Activated T-cell treated with anti-CD3 and anti-CD28 coated beads, Interleukin-2, amount 50 U/mL, for 48 hours (primary cell): ENCODE data around the gene APOF.
"Not testable (repeated sequence)": the region's sequence is repeated elsewhere in the genome, so short reads cannot be mapped to it uniquely, and the experiment has no call there.

Experiments
- DNase-seq, 2 experiments: peaks; one replicate each; pipeline ENCODE4 v3.0.0-alpha.2; 2020

Gene APOF

DNA sequence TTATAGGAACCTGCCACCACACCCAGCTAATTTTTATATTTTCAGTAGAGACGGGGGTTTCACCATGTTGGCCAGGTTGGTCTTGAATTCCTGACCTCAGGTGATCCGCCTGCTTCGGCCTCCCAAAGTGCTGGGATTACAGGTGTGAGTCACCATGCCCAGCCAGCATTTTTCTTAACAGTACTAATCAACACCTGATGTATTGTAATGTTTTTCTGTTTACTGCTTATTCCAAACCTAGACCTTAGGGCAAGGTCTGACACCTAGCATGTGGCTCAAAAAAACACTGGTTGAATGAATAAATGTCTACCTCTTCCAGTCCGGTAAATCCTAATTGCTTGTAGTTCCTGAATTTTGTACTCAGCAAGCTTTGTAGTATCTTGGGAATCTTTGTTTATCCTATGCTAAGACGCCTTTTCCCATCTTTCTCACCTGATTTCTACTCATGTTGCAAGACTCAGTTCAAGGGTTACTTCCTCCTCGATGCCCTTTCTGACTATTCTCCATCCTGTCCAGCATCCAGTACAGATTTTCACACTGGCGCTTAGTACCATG, 31.6 kb downstream of the APOF start:
- no peak for DNase-seq

DNA sequence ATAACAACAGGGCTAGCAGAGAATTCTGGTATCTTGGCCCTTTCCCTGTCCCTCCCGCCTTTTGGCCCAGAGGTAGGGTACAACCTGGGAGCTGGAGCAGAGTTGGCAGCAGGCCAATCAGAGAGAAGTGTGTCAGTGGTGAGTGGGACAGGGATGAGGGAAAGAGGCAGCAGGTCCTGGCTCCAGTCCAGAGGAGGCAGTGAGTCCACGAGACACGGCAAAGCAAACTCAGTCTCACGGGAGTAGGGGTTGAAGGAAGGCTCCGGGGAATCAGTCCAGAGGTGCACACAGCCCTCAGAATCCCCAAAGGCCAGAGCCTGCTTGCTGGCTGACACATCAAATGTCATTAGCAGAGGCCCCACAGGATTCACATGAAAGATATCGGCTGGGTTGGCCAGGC, 36.1 kb downstream of the APOF start:
- DNase-seq = no peak

DNA sequence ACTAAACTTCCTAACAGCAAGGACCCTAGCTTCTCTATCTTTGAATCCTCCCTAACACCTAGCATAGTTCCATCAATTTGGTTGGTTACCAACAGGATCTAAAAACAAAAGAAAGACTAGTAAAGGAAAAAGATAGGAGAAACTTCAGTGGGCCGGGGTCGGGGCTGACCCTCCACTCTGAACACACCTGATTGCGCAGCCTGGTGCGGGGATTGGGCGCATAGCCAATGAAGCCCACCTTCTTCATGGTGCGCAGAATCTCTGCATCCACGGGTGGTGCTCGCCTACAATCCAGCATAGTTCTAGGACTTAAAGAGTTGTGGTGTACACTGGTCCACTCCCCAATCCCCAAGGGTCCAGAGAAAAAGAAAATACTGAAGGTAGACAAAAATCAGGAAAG, 36.5 kb downstream of the APOF start:
- no peak for DNase-seq

DNA sequence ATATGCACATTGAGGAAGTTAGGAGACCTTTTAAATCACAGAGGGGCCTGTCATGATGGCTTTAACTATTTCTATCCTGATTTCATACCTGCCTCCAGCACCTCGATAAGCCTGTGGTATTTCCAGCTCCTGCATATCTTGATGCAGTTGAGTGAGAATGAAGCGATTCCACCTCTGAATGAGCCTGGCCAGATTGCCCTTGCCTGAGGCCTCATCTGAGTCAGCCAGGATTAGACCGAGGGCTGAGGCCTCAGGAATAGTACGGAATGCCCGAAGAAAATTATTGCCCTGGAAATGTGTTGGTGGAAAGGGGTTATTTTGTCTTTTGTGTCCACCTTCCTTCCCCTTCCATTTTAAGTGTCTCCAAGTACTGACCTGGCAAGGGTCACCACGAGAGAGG, 38.5 kb downstream of the APOF start:
- no peak for DNase-seq

DNA sequence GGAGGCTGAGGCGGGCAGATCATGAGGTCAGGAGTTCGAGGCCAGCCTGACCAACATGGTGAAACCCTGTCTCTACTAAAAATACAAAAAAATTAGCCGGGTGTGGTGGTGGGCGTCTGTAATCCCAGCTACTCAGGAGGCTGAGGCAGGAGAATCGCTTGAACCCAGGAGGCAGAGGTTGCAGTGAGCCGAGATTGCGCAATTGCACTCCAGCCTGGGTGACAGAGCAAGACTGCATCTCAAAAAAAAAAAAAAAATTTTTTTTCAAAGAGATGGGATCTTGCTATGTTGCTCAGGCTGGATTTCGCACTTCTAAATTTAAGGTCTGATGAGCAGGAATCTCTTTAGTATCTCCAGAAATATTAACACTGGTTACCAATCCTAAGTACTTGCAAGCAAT, 41.0 kb downstream of the APOF start:
- DNase-seq = not testable (repeated sequence)

DNA sequence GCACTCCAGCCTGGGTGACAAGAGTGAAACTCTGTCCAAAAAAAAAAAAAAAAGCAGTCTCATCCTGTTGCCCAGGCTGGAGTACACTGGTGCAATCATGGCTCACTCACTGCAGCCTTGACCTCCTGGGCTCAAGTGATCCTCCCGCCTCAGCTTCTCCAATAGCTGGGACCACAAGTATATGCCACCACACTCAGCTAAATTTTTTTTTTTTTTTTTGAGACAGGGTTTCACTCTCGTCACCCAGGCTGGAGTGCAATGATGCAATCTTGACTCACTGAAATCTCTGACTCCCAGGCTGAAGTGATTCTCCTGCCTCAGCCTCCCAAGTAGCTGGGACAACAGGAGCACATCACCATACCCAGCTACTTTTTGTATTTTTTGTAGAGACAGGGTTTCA, 41.6 kb downstream of the APOF start:
- DNase-seq = no peak

DNA sequence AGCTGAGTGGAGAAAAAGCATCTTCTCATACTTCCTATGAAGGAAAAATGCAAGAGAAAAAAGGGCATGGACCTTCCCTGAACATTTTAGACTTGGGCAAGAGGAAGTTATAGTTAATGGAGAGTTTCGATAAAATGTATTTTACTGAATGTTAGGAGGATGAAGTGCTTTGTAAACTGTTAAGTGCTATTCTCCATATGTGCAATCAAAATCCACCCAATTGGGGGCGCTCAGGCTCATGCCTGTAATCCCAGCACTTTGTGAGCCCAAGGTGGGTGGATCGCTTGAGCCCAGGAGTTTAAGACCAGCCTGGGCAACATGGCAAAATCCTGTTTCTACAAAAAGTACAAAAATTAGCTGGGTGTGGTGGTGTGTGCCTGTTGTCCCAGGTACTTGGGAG, 45.0 kb downstream of the APOF start:
- no peak for DNase-seq

DNA sequence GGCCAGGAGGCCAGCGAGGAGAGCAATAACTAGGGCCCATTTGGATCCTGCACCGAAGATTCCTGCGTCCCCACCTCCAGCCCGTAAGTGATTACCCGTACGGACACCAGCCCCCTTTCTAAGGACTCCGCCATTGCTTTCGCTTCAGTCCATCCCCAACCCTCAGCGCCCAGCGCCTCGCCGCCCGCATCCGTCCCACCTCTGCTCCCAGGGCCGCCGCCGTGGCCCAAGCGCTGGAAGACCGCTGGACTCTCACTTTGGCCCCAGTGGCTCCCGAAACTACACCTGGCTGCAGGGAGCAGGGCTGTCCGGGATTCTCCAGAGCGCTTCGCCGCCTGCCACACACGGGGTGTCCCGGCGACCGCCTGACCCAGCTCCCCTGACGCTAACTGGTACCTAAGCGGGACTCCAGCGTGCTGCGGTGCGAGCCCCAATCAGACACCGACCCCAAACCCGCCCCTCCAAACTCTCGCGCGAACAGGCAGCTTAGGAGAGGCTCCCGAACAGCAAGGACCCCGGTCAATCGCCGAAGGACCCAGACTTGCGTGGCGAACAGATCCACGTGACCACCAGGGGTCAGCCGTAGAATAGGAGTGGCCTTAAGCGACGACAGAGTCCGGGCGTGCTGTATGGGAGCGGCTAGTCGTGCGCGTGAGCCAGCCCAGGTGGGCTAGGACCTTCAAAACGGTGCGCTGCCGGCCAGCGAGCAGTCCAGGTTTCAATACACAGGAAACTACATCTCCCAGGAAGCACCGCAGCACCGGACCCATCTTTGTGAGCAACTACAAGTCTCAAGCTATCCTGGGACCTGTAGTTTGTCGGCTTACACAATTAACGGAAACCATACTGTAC, 46.8 kb downstream of the APOF start, which contains the start of gene CNPY2:
CNPY2 (minus strand) TSS at position 367 of the 852 bp plus-strand sequence. CDS start 771 bp downstream, outside the sequence.
- DNase-seq = peak; percentile 97

DNA sequence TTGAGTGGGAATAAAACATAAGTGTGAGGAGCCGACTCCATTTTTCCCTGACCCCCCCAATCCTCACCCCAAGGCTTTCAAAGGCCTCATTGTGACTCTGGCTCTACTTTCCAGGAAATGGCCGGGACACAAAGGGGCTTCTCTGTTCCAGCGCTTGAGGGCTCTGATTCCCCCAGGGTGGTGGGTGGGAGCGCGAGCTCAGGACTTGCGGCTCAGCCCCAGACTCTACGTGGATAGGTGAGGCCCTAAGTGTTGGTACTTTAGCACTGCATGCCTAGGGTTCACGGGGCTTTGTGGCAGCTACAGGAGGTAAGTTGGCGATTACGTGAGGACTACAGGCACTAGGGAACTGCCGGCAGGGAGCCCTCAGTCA, 47.4 kb downstream of the APOF start:
- DNase-seq = peak in 1 of 2 experiments; percentile 51

DNA sequence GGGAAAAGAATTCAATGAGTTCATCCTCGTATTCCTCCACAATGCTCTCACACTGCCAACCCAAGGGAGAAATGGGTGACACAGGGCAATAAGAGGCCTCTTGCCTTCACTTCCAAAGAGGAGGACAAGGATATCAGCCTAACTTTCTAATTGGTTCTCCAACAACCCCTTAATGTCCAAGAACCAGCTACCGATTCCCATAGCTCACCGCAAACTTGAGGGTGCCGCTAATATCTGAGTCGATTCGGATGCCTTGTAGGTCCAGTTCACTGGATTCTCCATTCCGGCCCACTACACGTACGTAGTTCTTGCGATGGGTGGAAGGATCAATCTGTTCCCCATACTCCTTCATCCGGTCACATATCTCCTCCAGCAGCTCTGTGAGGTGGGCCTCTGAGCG, 51.7 kb downstream of the APOF start:
- no peak for DNase-seq
